Neural cell (in vitro differentiated cells): ENCODE results near the gene CRKL. TPM values are rescaled to one million over a fixed set of nuclear protein-coding genes. Genes with fewer than 3 reads are reported as not detected.
A peak's percentile ranks its signal among the peaks of the same experiment; 100 is the strongest.

ENCODE experiments used
- H2AFZ ChIP-seq: fragments of 200-600, 300-800 bp; sonication (generic), shearing (Covaris generic); 2 replicates; pipeline ENCODE4 v1.6.0; 2014; ENCODE audit warnings: low read depth, mild to moderate bottlenecking, antibody characterized with exemption, low read length, moderate library complexity
- H3F3A ChIP-seq: fragments of 200-600 bp; shearing (Covaris generic); 2 replicates; pipeline ENCODE4 v1.6.1; 2016; ENCODE audit warnings: mild to moderate bottlenecking, moderate library complexity, mixed read lengths, antibody characterized with exemption, low read length; ENCODE audit not compliant: insufficient read depth, poor library complexity, severe bottlenecking
- H3K27ac ChIP-seq: fragments of 200-600, 300-800 bp; sonication (generic), shearing (Covaris generic); 2 replicates; pipeline ENCODE4 v1.5.1; 2014; ENCODE audit warnings: mild to moderate bottlenecking, low read length, moderate library complexity
- H3K27me3 ChIP-seq: fragments of 300-800, 200-600 bp; sonication (generic), shearing (Covaris generic); 2 replicates; pipeline ENCODE4 v1.6.0; 2014; ENCODE audit warnings: mild to moderate bottlenecking, low read depth, low read length, moderate library complexity; ENCODE audit not compliant: insufficient read depth
- H3K36me3 ChIP-seq: fragments of 300-800, 200-600 bp; sonication (generic), shearing (Covaris generic); 2 replicates; pipeline ENCODE4 v1.5.1; 2014; ENCODE audit warnings: mild to moderate bottlenecking, antibody characterized with exemption, low read length, moderate library complexity; ENCODE audit not compliant: insufficient read depth
- H3K4me2 ChIP-seq: fragments of 300-800, 200-600 bp; sonication (generic), shearing (Covaris generic); 2 replicates; pipeline ENCODE4 v1.6.0; 2014; ENCODE audit warnings: mild to moderate bottlenecking, low read length
- H3K4me3 ChIP-seq: fragments of 300-800, 200-600 bp; sonication (generic), shearing (Covaris generic); 2 replicates; pipeline ENCODE4 v1.5.1; 2014; ENCODE audit warnings: mild to moderate bottlenecking, low read length, moderate library complexity
- H3K79me2 ChIP-seq: fragments of 200-600 bp; shearing (Covaris generic); replicated peaks from 2 replicates; pipeline ENCODE4 v1.6.0; 2014; ENCODE audit warnings: mild to moderate bottlenecking, low read length, moderate library complexity; ENCODE audit not compliant: insufficient read depth
- H3K9ac ChIP-seq: fragments of 300-800, 200-600 bp; sonication (generic), shearing (Covaris generic); 2 replicates; pipeline ENCODE4 v1.6.1; 2016; ENCODE audit warnings: mild to moderate bottlenecking, low read length, mixed read lengths
- H3K9me2 ChIP-seq: fragments of 200-600 bp; shearing (Covaris generic); 2 replicates; pipeline ENCODE4 v1.6.1; 2016; ENCODE audit warnings: mild to moderate bottlenecking, low read length, mixed read lengths; ENCODE audit not compliant: insufficient read depth
- H3K9me3 ChIP-seq: fragments of 200-600, 300-800 bp; sonication (generic), shearing (Covaris generic); 2 replicates; pipeline ENCODE4 v1.6.1; 2016; ENCODE audit warnings: mild to moderate bottlenecking, mixed run types, low read length, moderate library complexity, mixed read lengths
- H4K20me1 ChIP-seq: fragments of 200-600 bp; shearing (Covaris generic); 2 replicates; pipeline ENCODE4 v1.6.1; 2016; ENCODE audit warnings: mild to moderate bottlenecking, mixed run types; ENCODE audit not compliant: insufficient read depth
- EP300 ChIP-seq: fragments of 450-650 bp; conservative IDR thresholded peaks from 2 replicates; pipeline ENCODE4 v1.6.1; 2014; ENCODE audit warnings: antibody characterized with exemption, mild to moderate bottlenecking, moderate library complexity; ENCODE audit not compliant: poor library complexity, severe bottlenecking
- EZH2 ChIP-seq: fragments of 200-600, 300-800 bp; shearing (Covaris generic), sonication (generic); IDR thresholded peaks from 2 replicates; pipeline ENCODE4 v1.6.1; 2014; ENCODE audit warnings: antibody characterized with exemption, low read length, borderline replicate concordance, mild to moderate bottlenecking; ENCODE audit not compliant: insufficient read depth, poor library complexity, severe bottlenecking
- MXI1 ChIP-seq: fragments of 450-650 bp; conservative IDR thresholded peaks from 2 replicates; pipeline ENCODE4 v1.6.1; 2014; ENCODE audit warnings: antibody characterized with exemption, mild to moderate bottlenecking; ENCODE audit not compliant: poor library complexity, severe bottlenecking
- POLR2AphosphoS5 ChIP-seq: IDR thresholded peaks from 2 replicates; pipeline ENCODE4 v1.6.1; 2012
- RAD21 ChIP-seq: fragments of 450-650 bp; conservative IDR thresholded peaks from 2 replicates; pipeline ENCODE4 v1.6.1; 2014; ENCODE audit warnings: antibody characterized with exemption, mild to moderate bottlenecking, moderate library complexity
- SMC3 ChIP-seq: fragments of 450-650 bp; conservative IDR thresholded peaks from 2 replicates; pipeline ENCODE4 v1.6.1; 2014; ENCODE audit warnings: antibody characterized with exemption, mild to moderate bottlenecking, moderate library complexity; ENCODE audit not compliant: poor library complexity
- TAF1 ChIP-seq: IDR thresholded peaks from 2 replicates; pipeline ENCODE4 v1.6.1; 2012; ENCODE audit warnings: low read depth
- polyA plus RNA-seq: library from polyadenylated mRNA; depleted of rRNA; stranded (reverse); fragments of >200 nt; gene quantifications from 2 replicates; pipeline ENCODE4 v1.2.3, GENCODE V29; 2014
- TF ChIP-seq, protein P1 (sequence below): fragments of 450-650 bp; IDR thresholded peaks from 2 replicates; pipeline ENCODE4 v1.5.1; 2014; ENCODE audit warnings: antibody characterized with exemption, mild to moderate bottlenecking, moderate library complexity; ENCODE audit not compliant: poor library complexity, severe bottlenecking
- TF ChIP-seq, protein P2 (sequence below): IDR thresholded peaks from 2 replicates; pipeline ENCODE4 v1.6.1; 2012; ENCODE audit warnings: borderline replicate concordance

The CRKL gene
- polyA plus RNA-seq, 1 donor from 2014 or later = 46.8 TPM

DNA sequence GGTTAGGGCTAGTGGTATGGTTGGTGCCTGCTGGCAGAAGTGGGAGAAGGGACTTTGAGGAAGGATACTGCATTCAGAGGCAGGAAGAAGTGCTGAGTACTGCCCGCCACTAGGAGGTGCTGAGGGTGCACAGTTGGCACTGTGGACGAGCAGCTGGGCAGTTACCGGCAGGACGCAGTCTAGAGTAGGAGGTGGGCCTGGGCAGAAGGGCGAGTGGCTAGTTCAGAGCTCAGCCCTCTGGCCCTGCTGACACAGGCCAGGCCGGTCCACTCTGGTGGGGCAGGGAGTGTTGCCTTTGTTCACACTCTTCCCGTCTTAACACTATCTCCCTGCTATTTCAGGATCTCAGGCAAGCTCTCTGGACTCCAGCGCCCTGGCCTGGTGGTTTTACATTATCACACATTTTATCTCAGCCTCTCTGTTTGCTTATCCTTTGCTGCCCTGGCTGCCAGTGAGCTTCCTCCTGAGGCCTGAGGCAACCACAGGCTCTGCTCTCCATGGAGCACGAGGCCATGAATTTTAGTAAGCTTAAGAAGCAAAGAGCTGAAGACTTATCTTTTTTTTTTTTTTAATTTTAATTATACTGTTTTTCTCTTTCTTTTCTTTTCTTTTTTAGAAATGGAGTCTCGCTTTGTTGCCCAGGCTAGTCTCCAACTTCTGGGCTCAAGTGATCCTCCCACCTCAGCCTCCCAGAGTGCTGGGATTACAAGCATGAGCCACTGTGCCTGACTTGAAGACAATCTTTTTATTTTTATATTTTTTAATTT, 31.5 kb upstream of the CRKL start:
- Histone ChIP-seq H3K27me3 (no peaks in the 10 kb centered on the region), H3K36me3 (peaks cover 5% of the 10 kb centered on the region), H3K9ac (no peak overlapping the region), H3K4me2 (no peak overlapping the region), H3K9me2 (no peaks in the 10 kb centered on the region), H4K20me1 (no peaks in the 10 kb centered on the region), H2AFZ (no peak overlapping the region), H3K4me3 (no peak overlapping the region), H3K27ac (no peak overlapping the region), H3K9me3 (no peaks in the 10 kb centered on the region), H3K79me2 (no peaks in the 10 kb centered on the region), H3F3A (no peaks in the 10 kb centered on the region)
- TF ChIP-seq POLR2AphosphoS5 (no peak), RAD21 (peak; percentile 67), SMC3 (peak; percentile 68), EP300 (no peak)
- TF ChIP-seq, protein P1, sequence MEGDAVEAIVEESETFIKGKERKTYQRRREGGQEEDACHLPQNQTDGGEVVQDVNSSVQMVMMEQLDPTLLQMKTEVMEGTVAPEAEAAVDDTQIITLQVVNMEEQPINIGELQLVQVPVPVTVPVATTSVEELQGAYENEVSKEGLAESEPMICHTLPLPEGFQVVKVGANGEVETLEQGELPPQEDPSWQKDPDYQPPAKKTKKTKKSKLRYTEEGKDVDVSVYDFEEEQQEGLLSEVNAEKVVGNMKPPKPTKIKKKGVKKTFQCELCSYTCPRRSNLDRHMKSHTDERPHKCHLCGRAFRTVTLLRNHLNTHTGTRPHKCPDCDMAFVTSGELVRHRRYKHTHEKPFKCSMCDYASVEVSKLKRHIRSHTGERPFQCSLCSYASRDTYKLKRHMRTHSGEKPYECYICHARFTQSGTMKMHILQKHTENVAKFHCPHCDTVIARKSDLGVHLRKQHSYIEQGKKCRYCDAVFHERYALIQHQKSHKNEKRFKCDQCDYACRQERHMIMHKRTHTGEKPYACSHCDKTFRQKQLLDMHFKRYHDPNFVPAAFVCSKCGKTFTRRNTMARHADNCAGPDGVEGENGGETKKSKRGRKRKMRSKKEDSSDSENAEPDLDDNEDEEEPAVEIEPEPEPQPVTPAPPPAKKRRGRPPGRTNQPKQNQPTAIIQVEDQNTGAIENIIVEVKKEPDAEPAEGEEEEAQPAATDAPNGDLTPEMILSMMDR = peak; percentile 68

DNA sequence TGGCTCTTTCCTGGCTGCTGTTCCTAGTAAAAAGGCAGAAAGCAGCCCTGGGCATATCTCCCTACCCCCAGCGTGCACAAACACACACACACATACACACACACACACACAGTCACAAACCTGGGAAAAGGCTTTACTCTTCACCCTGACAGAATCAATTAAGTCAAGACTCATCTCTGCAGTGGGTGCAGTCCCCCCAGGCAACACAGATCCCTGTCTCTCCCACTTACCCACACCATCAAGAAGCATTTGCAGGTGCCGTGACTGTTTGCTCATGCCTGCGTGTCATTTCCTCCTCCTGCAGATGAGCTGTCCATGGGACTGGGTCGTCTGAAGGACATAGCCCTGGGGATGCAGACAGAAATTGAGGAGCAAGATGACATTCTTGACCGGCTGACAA, 29.8 kb upstream of the CRKL start:
- Histone ChIP-seq H3K9ac (no peak overlapping the region), H3F3A (no peaks in the 10 kb centered on the region), H3K27me3 (no peaks in the 10 kb centered on the region), H3K4me2 (no peak overlapping the region), H3K9me3 (no peaks in the 10 kb centered on the region), H3K9me2 (no peaks in the 10 kb centered on the region), H2AFZ (no peak overlapping the region), H3K27ac (no peak overlapping the region), H3K79me2 (no peaks in the 10 kb centered on the region), H4K20me1 (no peaks in the 10 kb centered on the region), H3K36me3 (peaks cover 2% of the 10 kb centered on the region), H3K4me3 (no peak overlapping the region)
- no peak for TF ChIP-seq EP300
- no peak for TF ChIP-seq POLR2AphosphoS5
- no peak for TF ChIP-seq RAD21
- TF ChIP-seq, protein P2, sequence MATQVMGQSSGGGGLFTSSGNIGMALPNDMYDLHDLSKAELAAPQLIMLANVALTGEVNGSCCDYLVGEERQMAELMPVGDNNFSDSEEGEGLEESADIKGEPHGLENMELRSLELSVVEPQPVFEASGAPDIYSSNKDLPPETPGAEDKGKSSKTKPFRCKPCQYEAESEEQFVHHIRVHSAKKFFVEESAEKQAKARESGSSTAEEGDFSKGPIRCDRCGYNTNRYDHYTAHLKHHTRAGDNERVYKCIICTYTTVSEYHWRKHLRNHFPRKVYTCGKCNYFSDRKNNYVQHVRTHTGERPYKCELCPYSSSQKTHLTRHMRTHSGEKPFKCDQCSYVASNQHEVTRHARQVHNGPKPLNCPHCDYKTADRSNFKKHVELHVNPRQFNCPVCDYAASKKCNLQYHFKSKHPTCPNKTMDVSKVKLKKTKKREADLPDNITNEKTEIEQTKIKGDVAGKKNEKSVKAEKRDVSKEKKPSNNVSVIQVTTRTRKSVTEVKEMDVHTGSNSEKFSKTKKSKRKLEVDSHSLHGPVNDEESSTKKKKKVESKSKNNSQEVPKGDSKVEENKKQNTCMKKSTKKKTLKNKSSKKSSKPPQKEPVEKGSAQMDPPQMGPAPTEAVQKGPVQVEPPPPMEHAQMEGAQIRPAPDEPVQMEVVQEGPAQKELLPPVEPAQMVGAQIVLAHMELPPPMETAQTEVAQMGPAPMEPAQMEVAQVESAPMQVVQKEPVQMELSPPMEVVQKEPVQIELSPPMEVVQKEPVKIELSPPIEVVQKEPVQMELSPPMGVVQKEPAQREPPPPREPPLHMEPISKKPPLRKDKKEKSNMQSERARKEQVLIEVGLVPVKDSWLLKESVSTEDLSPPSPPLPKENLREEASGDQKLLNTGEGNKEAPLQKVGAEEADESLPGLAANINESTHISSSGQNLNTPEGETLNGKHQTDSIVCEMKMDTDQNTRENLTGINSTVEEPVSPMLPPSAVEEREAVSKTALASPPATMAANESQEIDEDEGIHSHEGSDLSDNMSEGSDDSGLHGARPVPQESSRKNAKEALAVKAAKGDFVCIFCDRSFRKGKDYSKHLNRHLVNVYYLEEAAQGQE = no peak
- TF ChIP-seq TAF1 = no peak
- no peak for TF ChIP-seq SMC3
- no peak for TF ChIP-seq EZH2
- TF ChIP-seq, protein P1 = no peak
- no peak for TF ChIP-seq MXI1
